Tibial nerve (tissue), 4 donors: Measurements from ENCODE around the gene C17orf75.

ENCODE experiments used
- EP300 ChIP-seq, 2 donors: sonication (generic); formaldehyde crosslinking; IDR thresholded peaks; one replicate each; pipeline ENCODE4 v1.6.1; 2017; ENCODE audit warnings: antibody characterized with exemption in 2 of 2, mild to moderate bottlenecking in 1 of 2
- POLR2A ChIP-seq, 2 donors: fragments of 450-650 bp; IDR thresholded peaks; one replicate each; pipeline ENCODE4 v1.6.1; 2017; ENCODE audit warnings: antibody characterized with exemption in 2 of 2, mild to moderate bottlenecking in 2 of 2, moderate library complexity in 2 of 2
- TF ChIP-seq, protein P1 (sequence below), 5 experiments: fragments of 200-600 bp in 3 of 5; fragments of 450-650 bp in 2 of 5; sonication (generic) in 3 of 5; IDR thresholded peaks; one replicate each; pipeline ENCODE4 v1.5.1; 2016 to 2019; ENCODE audit warnings: antibody characterized with exemption in 5 of 5, mild to moderate bottlenecking in 3 of 5, moderate library complexity in 2 of 5

- TF ChIP-seq POLR2A (IDR thresholded peaks at IDR 0.05) = no peak
- TF ChIP-seq, protein P1, sequence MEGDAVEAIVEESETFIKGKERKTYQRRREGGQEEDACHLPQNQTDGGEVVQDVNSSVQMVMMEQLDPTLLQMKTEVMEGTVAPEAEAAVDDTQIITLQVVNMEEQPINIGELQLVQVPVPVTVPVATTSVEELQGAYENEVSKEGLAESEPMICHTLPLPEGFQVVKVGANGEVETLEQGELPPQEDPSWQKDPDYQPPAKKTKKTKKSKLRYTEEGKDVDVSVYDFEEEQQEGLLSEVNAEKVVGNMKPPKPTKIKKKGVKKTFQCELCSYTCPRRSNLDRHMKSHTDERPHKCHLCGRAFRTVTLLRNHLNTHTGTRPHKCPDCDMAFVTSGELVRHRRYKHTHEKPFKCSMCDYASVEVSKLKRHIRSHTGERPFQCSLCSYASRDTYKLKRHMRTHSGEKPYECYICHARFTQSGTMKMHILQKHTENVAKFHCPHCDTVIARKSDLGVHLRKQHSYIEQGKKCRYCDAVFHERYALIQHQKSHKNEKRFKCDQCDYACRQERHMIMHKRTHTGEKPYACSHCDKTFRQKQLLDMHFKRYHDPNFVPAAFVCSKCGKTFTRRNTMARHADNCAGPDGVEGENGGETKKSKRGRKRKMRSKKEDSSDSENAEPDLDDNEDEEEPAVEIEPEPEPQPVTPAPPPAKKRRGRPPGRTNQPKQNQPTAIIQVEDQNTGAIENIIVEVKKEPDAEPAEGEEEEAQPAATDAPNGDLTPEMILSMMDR (IDR thresholded peaks at IDR 0.05) = no peak
- TF ChIP-seq EP300 (IDR thresholded peaks at IDR 0.05) = no peak
Observed at GRCh38 chr17:32342603-32343325, 791 bp upstream of the C17orf75 start.
